ENCODE results near the gene PDE8B.

GRCh38 chr5:77304388-77304787, 93.9 kb downstream of the PDE8B start:
- TF ChIP-seq CTCF (IDR thresholded peaks at IDR 0.05 in 2 of 3, conservative IDR thresholded peaks at IDR 0.05 in 1 of 3; ENCODE audit: borderline replicate concordance in 1 of 3, insufficient read depth in 1 of 3, low read depth in 2 of 3, low read length in 2 of 3), result no peak
- TF ChIP-seq SP1 (IDR thresholded peaks at IDR 0.05; ENCODE audit: low read depth), result no peak
- no peak for TF ChIP-seq YY1 (IDR thresholded peaks at IDR 0.05; ENCODE audit: extremely low read depth, insufficient replicate concordance, low read depth, low read length)
- TF ChIP-seq POLR2A (IDR thresholded peaks at IDR 0.05; ENCODE audit: borderline replicate concordance, extremely low read depth, insufficient read depth, insufficient read length), result no peak
- no peak for TF ChIP-seq CEBPB (IDR thresholded peaks at IDR 0.05; ENCODE audit: low read depth)
- no peak for TF ChIP-seq MAX (IDR thresholded peaks at IDR 0.05)

Data from HCT116 (cell line).